H9 (cell line): Measurements from ENCODE around the gene CXXC5. TPM values are rescaled to one million over a fixed set of nuclear protein-coding genes. Genes with fewer than 3 reads are reported as not detected.

Experiments used
- DNase-seq: peaks from one replicate; pipeline ENCODE4 v3.0.0-alpha.2; 2017
- H2AFZ ChIP-seq: one replicate; pipeline ENCODE4 v1.6.1; 2013; ENCODE audit warnings: mild to moderate bottlenecking, low read length, control low read depth, moderate library complexity
- H2AK5ac ChIP-seq: 2 replicates; pipeline ENCODE4 v1.6.1; 2013; ENCODE audit warnings: low read length, control low read depth, mixed read lengths; ENCODE audit not compliant: insufficient read length
- H2BK120ac ChIP-seq: one replicate; pipeline ENCODE4 v1.6.1; 2013; ENCODE audit warnings: low read depth, mild to moderate bottlenecking, low read length, control low read depth, inconsistent platforms; ENCODE audit not compliant: poor library complexity, severe bottlenecking
- H2BK12ac ChIP-seq: 2 replicates; pipeline ENCODE4 v1.6.1; 2013; ENCODE audit warnings: low read length, control low read depth, mixed read lengths, low read depth; ENCODE audit not compliant: insufficient read length
- H2BK15ac ChIP-seq: 2 replicates; pipeline ENCODE4 v1.6.1; 2013; ENCODE audit warnings: low read depth, low read length, control low read depth
- H2BK20ac ChIP-seq: one replicate; pipeline ENCODE4 v1.6.1; 2013; ENCODE audit warnings: low read depth, mild to moderate bottlenecking, low read length, control low read depth, inconsistent platforms; ENCODE audit not compliant: poor library complexity, severe bottlenecking
- H2BK5ac ChIP-seq: 2 replicates; pipeline ENCODE4 v1.6.1; 2013; ENCODE audit warnings: low read length, control low read depth, mixed read lengths; ENCODE audit not compliant: insufficient read length
- H3K14ac ChIP-seq: 2 replicates; pipeline ENCODE4 v1.6.1; 2013; ENCODE audit warnings: low read length, control low read depth; ENCODE audit not compliant: insufficient read depth
- H3K18ac ChIP-seq: 2 replicates; pipeline ENCODE4 v1.6.1; 2013; ENCODE audit warnings: low read depth, mild to moderate bottlenecking, mixed read lengths, low read length, control low read depth; ENCODE audit not compliant: insufficient read length
- H3K23ac ChIP-seq: 2 replicates; pipeline ENCODE4 v1.6.1; 2013; ENCODE audit warnings: low read length, control low read depth, mixed read lengths, low read depth; ENCODE audit not compliant: insufficient read length
- H3K23me2 ChIP-seq: 2 replicates; pipeline ENCODE4 v1.6.1; 2013; ENCODE audit warnings: low read depth, mild to moderate bottlenecking, mixed read lengths, low read length, control low read depth; ENCODE audit not compliant: insufficient read length, poor library complexity, severe bottlenecking
- H3K27ac ChIP-seq: 2 replicates; pipeline ENCODE4 v1.5.1; 2013; ENCODE audit warnings: low read length, control low read depth, mixed read lengths, low read depth; ENCODE audit not compliant: insufficient read length
- H3K27me3 ChIP-seq: 2 replicates; pipeline ENCODE4 v1.6.1; 2013; ENCODE audit warnings: low read length, control low read depth, inconsistent platforms; ENCODE audit not compliant: insufficient read depth
- H3K4ac ChIP-seq: 2 replicates; pipeline ENCODE4 v1.6.1; 2013; ENCODE audit warnings: low read depth, mild to moderate bottlenecking, control low read depth, inconsistent platforms, low read length, moderate library complexity
- H3K4me1 ChIP-seq: 2 replicates; pipeline ENCODE4 v1.6.1; 2013; ENCODE audit warnings: low read length, control low read depth, inconsistent platforms; ENCODE audit not compliant: insufficient read depth
- H3K4me2 ChIP-seq: 2 replicates; pipeline ENCODE4 v1.6.1; 2013; ENCODE audit warnings: low read length, control low read depth, mixed read lengths; ENCODE audit not compliant: insufficient read length, insufficient read depth
- H3K56ac ChIP-seq: 2 replicates; pipeline ENCODE4 v1.6.1; 2013; ENCODE audit warnings: low read depth, mild to moderate bottlenecking, mixed read lengths, low read length, control low read depth; ENCODE audit not compliant: insufficient read length
- H3K79me1 ChIP-seq: 2 replicates; pipeline ENCODE4 v1.6.1; 2013; ENCODE audit warnings: low read depth, mild to moderate bottlenecking, moderate library complexity, low read length, control low read depth, inconsistent platforms; ENCODE audit not compliant: insufficient read depth, poor library complexity, severe bottlenecking
- H3K79me2 ChIP-seq: 2 replicates; pipeline ENCODE4 v1.6.1; 2013; ENCODE audit warnings: low read length, control low read depth, inconsistent platforms; ENCODE audit not compliant: insufficient read depth
- H3K9ac ChIP-seq: 2 replicates; pipeline ENCODE4 v1.6.1; 2013; ENCODE audit warnings: low read length, control low read depth, mixed read lengths; ENCODE audit not compliant: insufficient read length; ENCODE audit errors: extremely low read depth
- H3K9me3 ChIP-seq: one replicate; pipeline ENCODE4 v1.6.1; 2013; ENCODE audit warnings: low read depth, low read length, inconsistent platforms; ENCODE audit not compliant: control insufficient read depth
- H3T11ph ChIP-seq: one replicate; pipeline ENCODE4 v1.6.1; 2013; ENCODE audit warnings: mild to moderate bottlenecking, low read length, control low read depth, inconsistent platforms
- H4K20me1 ChIP-seq: one replicate; pipeline ENCODE4 v1.6.1; 2013; ENCODE audit not compliant: control insufficient read depth, insufficient read length, insufficient read depth
- H4K5ac ChIP-seq: 2 replicates; pipeline ENCODE4 v1.6.1; 2013; ENCODE audit warnings: low read depth, mild to moderate bottlenecking, mixed read lengths, low read length, control low read depth; ENCODE audit not compliant: insufficient read length
- H4K8ac ChIP-seq: replicated peaks from 2 replicates; pipeline ENCODE4 v1.6.1; 2013; ENCODE audit warnings: low read length, control low read depth, mixed read lengths, low read depth; ENCODE audit not compliant: insufficient read length
- H4K91ac ChIP-seq: 2 replicates; pipeline ENCODE4 v1.6.1; 2013; ENCODE audit warnings: low read depth, mild to moderate bottlenecking, moderate library complexity, mixed read lengths, low read length, control low read depth; ENCODE audit not compliant: insufficient read length
- H3K27ac Mint-ChIP-seq, 3 experiments: 2 replicates in 2 of 3; 3 replicates in 1 of 3; pipeline ENCODE4 v1.8.0; 2020 to 2021; ENCODE audit warnings: mixed read lengths in 3 of 3, mild to moderate bottlenecking in 1 of 3, moderate library complexity in 1 of 3
- H3K27me3 Mint-ChIP-seq: 2 replicates; pipeline ENCODE4 v1.8.0; 2021; ENCODE audit warnings: low read depth, mild to moderate bottlenecking, moderate library complexity, mixed read lengths
- H3K36me3 Mint-ChIP-seq, 3 experiments: 2 replicates in 2 of 3; 3 replicates in 1 of 3; pipeline ENCODE4 v1.8.0; 2020 to 2021; ENCODE audit warnings: low read depth in 3 of 3, mixed read lengths in 3 of 3; ENCODE audit not compliant: insufficient read depth in 1 of 3
- H3K4me1 Mint-ChIP-seq, 2 experiments: 2 replicates each; pipeline ENCODE4 v1.8.0; 2020; ENCODE audit warnings: mixed read lengths in 2 of 2
- H3K4me3 Mint-ChIP-seq, 2 experiments: 2 replicates in 1 of 2; 3 replicates in 1 of 2; pipeline ENCODE4 v1.8.0; 2020 to 2021; ENCODE audit warnings: mild to moderate bottlenecking in 2 of 2, mixed read lengths in 2 of 2, moderate library complexity in 1 of 2
- H3K9me3 Mint-ChIP-seq, 2 experiments: 2 replicates in 1 of 2; 3 replicates in 1 of 2; pipeline ENCODE4 v1.8.0; 2020; ENCODE audit warnings: mild to moderate bottlenecking in 2 of 2, mixed read lengths in 2 of 2, moderate library complexity in 1 of 2
- WGBS: extraction: QIAGEN DNeasy Blood & Tissue Kit; methylation state at CpG from one replicate; pipeline ENCODE4 v1.1.7; 2013; ENCODE audit warnings: missing lambda C conversion rate, low lambda C conversion rate, mixed read lengths; ENCODE audit not compliant: insufficient read length; ENCODE audit errors: extremely low coverage; 5-methylcytosine and 5-hydroxymethylcytosine counted together
- total RNA-seq: library from RNA; stranded (reverse); gene quantifications from 2 replicates; pipeline ENCODE4 v1.2.1, GENCODE V29; 2021
- TF ChIP-seq, protein P1 (sequence below): fragments of 200-600 bp; sonication (generic); conservative IDR thresholded peaks from 3 replicates; pipeline ENCODE4 v1.8.0; 2021; ENCODE audit warnings: antibody characterized with exemption, mild to moderate bottlenecking

Gene CXXC5
- total RNA-seq, 1 experiment from 2014 or later: 105 TPM

DNA sequence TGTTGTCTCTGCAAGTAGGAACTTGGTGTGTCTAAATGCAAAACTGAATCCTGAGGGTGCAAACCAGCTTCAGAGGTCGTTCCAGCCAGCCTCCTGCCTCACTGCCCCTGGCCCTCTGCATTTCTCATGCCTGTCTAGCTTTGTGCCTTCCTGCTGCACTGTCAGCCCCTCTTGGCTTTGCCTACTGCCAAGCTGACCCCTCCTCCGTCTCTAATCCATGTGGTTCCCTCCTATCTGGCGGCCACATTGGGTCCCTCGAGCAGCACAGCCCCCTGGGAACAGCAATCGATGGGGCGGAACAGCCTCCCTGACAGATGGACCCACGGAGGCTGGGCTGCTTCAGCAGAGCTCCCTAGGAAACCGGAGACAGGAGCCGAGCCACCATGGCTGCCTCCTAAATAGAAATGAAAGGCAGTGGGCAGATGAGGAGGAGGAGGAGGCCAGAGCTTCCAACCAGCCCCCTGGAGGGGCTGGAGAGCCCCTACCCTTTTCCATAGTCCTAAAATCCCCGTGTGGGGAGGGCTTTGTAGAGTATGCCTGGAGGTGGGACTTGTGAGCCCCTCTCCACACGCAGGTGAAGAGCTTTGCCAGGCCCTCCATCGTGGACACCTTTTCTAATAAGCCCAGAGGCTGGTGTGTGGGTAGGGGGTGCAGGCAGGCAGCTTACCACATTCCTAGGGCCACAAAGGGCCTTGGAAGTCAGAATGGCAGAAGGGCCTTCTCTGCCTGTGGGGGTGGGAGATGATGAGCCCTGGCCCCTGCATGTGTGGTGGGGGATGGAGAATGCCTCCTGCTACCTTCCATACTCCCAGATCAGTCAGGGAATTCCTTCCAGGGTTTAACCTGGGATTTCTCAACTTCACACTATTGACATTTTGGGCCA lies 9.2 kb upstream of the CXXC5 start:
- Histone ChIP-seq H2BK12ac (no peak overlapping the region), H2BK20ac (no peak overlapping the region), H3K4me2 (peak overlapping the region; percentile 61), H3K9ac (no peak overlapping the region), H4K20me1 (no peaks in the 10 kb centered on the region), H3K4me1 (peaks cover 30% of the 10 kb centered on the region; the same call in 1 of the 2 replicates), H3K4ac (no peak overlapping the region), H2BK15ac (no peak overlapping the region), H3K23me2 (no peaks in the 10 kb centered on the region), H3K79me1 (no peaks in the 10 kb centered on the region), H2AFZ (no peak overlapping the region), H3K18ac (no peak overlapping the region), H2AK5ac (no peak overlapping the region), H2BK5ac (no peak overlapping the region), H3K14ac (peak overlapping the region; percentile 21; the same call in 1 of the 2 replicates), H3K27me3 (no peaks in the 10 kb centered on the region), H4K5ac (no peak overlapping the region), H3T11ph (no peak overlapping the region), H3K9me3 (no peaks in the 10 kb centered on the region), H3K79me2 (no peaks in the 10 kb centered on the region), H3K23ac (no peak overlapping the region), H4K8ac (no peak overlapping the region), H3K27ac (no peak overlapping the region), H4K91ac (peak overlapping the region; percentile 88), H2BK120ac (no peak overlapping the region), H3K56ac (no peak overlapping the region)
- H3K9me3 Mint-ChIP-seq: no peaks in the 10 kb centered on the region; a peak in 1 of 5 replicates
- TF ChIP-seq, protein P1, sequence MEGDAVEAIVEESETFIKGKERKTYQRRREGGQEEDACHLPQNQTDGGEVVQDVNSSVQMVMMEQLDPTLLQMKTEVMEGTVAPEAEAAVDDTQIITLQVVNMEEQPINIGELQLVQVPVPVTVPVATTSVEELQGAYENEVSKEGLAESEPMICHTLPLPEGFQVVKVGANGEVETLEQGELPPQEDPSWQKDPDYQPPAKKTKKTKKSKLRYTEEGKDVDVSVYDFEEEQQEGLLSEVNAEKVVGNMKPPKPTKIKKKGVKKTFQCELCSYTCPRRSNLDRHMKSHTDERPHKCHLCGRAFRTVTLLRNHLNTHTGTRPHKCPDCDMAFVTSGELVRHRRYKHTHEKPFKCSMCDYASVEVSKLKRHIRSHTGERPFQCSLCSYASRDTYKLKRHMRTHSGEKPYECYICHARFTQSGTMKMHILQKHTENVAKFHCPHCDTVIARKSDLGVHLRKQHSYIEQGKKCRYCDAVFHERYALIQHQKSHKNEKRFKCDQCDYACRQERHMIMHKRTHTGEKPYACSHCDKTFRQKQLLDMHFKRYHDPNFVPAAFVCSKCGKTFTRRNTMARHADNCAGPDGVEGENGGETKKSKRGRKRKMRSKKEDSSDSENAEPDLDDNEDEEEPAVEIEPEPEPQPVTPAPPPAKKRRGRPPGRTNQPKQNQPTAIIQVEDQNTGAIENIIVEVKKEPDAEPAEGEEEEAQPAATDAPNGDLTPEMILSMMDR: no peak
- DNase-seq: no peak
- H3K36me3 Mint-ChIP-seq: no peaks in the 10 kb centered on the region; a peak in 2 of 7 replicates
- peak overlapping the region in 2 of 3 experiments; percentile 28 to 58; a peak in 3 of 7 replicates for H3K27ac Mint-ChIP-seq
- no CpG with 5 or more reads among the region's 12 CpGs for WGBS
- peaks cover 13% of the 10 kb centered on the region for H3K27me3 Mint-ChIP-seq
- peaks cover 72 to 84% of the 10 kb centered on the region in 2 experiments for H3K4me1 Mint-ChIP-seq
- H3K4me3 Mint-ChIP-seq: peak overlapping the region; percentile 55 to 60; a peak in 4 of 5 replicates
